HUES64 (cell line): ENCODE results near the gene ANKRD13D.
"Not testable (repeated sequence)": the region's sequence is repeated elsewhere in the genome, so short reads cannot be mapped to it uniquely, and the experiment has no call there.

Experiments
- H3K27ac ChIP-seq: 2 replicates; pipeline ENCODE4 v1.7.0; 2013; ENCODE audit warnings: low read depth, low read length, inconsistent platforms
- H3K27me3 ChIP-seq: 2 replicates; pipeline ENCODE4 v1.6.1; 2013; ENCODE audit warnings: mild to moderate bottlenecking, low read length; ENCODE audit not compliant: insufficient read depth
- H3K36me3 ChIP-seq: 2 replicates; pipeline ENCODE4 v1.6.1; 2013; ENCODE audit warnings: mild to moderate bottlenecking, low read length; ENCODE audit not compliant: insufficient read depth
- H3K4me1 ChIP-seq: 2 replicates; pipeline ENCODE4 v1.6.1; 2013; ENCODE audit warnings: mild to moderate bottlenecking, low read length, moderate library complexity; ENCODE audit not compliant: insufficient read depth
- H3K4me3 ChIP-seq: 2 replicates; pipeline ENCODE4 v1.5.1; 2013; ENCODE audit warnings: mild to moderate bottlenecking, low read length, moderate library complexity
- H3K9ac ChIP-seq: 2 replicates; pipeline ENCODE4 v1.6.1; 2013; ENCODE audit warnings: mild to moderate bottlenecking, low read depth, low read length
- H3K9me3 ChIP-seq: 2 replicates; pipeline ENCODE4 v1.6.1; 2013; ENCODE audit warnings: low read depth, low read length; ENCODE audit not compliant: insufficient read depth
- WGBS: fragments of 150-250, 120-280 bp; methylation state at CpG from one replicate; pipeline ENCODE4 v1.1.7; 2013; ENCODE audit warnings: missing lambda C conversion rate; 5-methylcytosine and 5-hydroxymethylcytosine counted together

Gene ANKRD13D

DNA sequence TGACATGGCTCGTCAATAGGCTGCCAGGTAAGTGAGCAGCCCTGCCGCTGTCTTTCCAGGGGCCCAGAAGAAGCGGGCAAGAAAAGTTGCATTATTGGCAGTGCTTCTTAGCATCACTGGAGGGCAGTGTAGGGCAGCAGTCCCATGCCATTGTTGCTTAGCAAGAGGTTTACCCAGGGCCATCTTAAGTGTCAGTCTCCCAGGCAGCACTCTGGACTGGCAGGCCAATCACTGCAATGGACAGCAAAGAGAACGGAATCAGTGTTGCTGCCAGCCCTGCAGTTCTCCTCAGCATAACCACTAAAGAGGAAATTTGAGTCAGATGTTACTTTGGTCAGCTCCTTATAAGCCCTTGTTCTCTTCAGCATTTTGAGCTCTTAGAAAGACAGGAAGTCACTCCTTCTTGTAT, 36.3 kb upstream of the ANKRD13D start:
- Histone ChIP-seq H3K27ac (no peak overlapping the region), H3K9me3 (no peaks in the 10 kb centered on the region), H3K4me3 (no peak overlapping the region), H3K4me1 (no peaks in the 10 kb centered on the region), H3K27me3 (no peaks in the 10 kb centered on the region), H3K36me3 (peaks cover 94% of the 10 kb centered on the region), H3K9ac (no peak overlapping the region)
- WGBS = 92% methylated on average over 4 of the region's 4 CpGs

DNA sequence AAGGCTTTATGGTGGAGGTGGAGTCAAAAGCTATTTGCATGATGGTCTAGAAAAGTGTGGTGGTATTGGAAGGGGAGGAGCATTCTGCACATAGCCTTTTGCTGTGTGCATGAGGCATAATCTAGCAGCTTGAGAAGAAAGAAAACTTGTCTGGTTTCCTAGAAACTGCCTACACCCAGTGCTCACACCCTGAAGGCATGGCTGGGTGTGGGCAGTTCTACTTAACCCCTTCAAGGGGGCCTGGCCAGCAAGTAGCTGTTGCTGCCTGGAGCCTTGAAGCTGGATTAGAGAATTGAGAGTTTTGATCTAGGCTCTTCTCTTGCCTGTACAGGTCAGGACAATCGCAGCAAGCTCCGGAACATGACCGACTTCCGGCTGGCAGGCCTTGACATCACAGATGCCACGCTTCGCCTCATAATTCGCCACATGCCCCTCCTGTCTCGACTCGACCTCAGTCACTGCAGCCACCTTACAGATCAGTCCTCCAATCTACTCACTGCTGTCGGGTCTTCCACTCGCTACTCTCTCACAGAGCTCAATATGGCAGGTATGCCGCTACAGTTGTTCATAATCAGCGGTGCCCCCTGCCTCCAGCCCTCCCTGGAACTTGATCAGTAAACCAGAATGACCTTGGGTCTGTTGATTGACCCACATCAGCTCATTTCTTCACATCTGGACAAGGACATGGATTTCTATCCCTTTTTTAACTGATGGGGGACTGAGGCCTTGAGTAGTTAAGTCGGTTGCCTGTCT, 35.1 kb upstream of the ANKRD13D start:
- H3K27ac ChIP-seq = no peak overlapping the region
- no peaks in the 10 kb centered on the region for H3K4me1 ChIP-seq
- WGBS = 96% methylated on average over 14 of the region's 14 CpGs
- peaks cover 82% of the 10 kb centered on the region for H3K36me3 ChIP-seq
- no peaks in the 10 kb centered on the region for H3K9me3 ChIP-seq
- H3K4me3 ChIP-seq = no peak overlapping the region
- H3K9ac ChIP-seq = no peak overlapping the region
- H3K27me3 ChIP-seq = no peaks in the 10 kb centered on the region

DNA sequence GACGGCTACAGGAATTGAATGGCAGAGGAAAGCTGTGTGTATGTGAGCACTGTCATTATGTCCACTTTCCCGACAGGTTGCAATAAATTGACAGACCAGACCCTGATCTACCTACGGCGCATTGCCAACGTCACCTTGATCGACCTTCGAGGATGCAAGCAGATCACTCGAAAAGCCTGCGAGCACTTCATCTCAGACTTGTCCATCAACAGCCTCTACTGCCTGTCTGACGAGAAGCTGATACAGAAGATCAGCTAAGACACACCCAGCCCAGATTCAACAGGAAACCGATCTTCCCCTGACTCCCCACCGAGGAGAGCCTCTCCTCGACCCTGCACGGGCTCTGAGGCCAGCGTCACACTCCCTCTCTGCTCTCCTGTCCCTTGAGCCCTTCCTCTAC, 34.3 kb upstream of the ANKRD13D start:
- Histone ChIP-seq H3K4me3 (no peak overlapping the region), H3K27me3 (no peaks in the 10 kb centered on the region), H3K4me1 (no peaks in the 10 kb centered on the region), H3K9ac (no peak overlapping the region), H3K27ac (no peak overlapping the region), H3K9me3 (no peaks in the 10 kb centered on the region), H3K36me3 (peaks cover 74% of the 10 kb centered on the region)
- 94% methylated on average over 15 of the region's 15 CpGs for WGBS

DNA sequence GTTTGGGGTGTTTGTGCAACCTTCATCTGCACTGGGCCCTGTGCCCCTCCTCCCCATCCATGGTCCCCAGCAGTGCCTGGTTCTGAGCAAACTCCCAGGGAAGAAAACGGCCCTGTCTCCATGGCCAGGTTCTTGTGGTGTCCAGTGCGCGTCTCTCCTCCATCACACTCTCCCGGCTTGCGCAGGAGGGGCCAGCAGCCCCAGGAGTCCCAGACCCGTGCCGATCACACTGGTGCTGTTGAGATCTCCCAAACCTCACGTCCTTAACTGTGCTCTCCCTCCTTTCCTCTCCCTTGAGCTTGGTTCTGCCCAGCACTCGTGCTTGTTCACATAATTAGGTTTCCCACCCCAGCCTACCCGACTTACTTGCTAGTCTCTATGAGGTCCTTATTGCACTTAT, 33.8 kb upstream of the ANKRD13D start:
- H3K27ac ChIP-seq = no peak overlapping the region
- no peak overlapping the region for H3K9ac ChIP-seq
- H3K4me1 ChIP-seq = no peaks in the 10 kb centered on the region
- no peaks in the 10 kb centered on the region for H3K9me3 ChIP-seq
- H3K36me3 ChIP-seq = peaks cover 69% of the 10 kb centered on the region
- no peaks in the 10 kb centered on the region for H3K27me3 ChIP-seq
- H3K4me3 ChIP-seq = no peak overlapping the region
- 93% methylated on average over 10 of the region's 10 CpGs for WGBS

DNA sequence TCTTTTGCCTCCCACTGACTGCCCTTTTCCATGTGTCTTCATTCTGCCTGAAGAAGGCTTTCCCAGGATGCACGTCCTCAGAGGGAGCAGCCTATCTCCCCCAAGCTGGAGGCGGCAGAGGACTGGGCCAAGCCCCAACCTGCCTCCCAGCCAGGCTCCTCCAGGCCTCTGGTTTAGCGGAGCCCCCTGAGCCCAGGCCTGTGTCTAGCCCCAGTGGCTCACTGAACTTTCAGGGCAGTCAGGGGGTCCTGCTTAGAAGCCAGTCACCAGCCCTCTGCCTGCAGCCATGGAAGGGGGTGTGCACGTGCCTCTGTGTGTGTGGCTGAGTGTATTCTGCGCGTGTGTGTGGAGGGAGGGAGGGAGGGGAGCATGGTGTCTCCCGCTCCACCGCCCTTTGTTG, 33.2 kb upstream of the ANKRD13D start:
- WGBS = 93% methylated on average over 8 of the region's 8 CpGs
- Histone ChIP-seq H3K27ac (no peak overlapping the region), H3K27me3 (no peaks in the 10 kb centered on the region), H3K36me3 (peaks cover 63% of the 10 kb centered on the region), H3K4me1 (no peaks in the 10 kb centered on the region), H3K9me3 (no peaks in the 10 kb centered on the region), H3K9ac (no peak overlapping the region), H3K4me3 (no peak overlapping the region)

DNA sequence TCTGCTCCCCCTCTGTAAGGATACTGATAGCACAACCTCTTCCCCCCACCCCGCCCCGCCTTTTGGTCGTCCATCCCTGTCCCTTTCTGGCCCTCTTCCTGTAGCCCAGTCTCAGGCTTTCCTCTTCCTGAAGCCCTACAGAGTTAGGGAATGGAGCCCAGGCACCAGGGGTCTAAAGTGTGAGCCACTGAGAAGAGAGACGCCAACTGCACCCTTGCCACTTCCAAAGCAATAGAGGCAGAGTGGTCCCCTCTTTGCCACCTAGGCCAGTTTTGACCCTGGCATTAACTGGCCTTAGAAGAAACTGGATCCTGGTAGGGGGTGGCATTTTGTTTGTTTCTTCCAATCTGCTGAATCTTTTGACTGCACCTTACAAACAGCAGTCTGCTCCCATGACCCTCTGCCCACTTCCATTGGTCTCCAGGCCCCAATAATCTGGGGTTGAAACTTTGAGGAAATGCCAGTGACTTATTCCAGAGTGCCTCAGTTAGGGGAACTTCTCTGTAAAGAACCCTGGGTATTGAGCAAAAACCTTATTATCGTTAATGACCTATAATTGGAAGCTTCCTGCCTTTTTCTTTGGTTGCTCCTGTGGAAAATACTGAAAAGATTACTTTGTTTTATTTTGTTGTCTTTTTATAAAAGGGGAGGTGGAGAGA, 32.5 kb upstream of the ANKRD13D start:
- 0 out of 2 replicates have a peak, but pooled peaks cover under 1% of the 10 kb centered on the region for H3K27me3 ChIP-seq
- H3K4me1 ChIP-seq = 0 out of 2 replicates have a peak, but pooled peaks cover under 1% of the 10 kb centered on the region
- no peak overlapping the region for H3K9ac ChIP-seq
- no peak overlapping the region for H3K27ac ChIP-seq
- H3K9me3 ChIP-seq = no peaks in the 10 kb centered on the region
- no peak overlapping the region for H3K4me3 ChIP-seq
- WGBS = 95% methylated on average over 5 of the region's 5 CpGs
- peaks cover 56% of the 10 kb centered on the region for H3K36me3 ChIP-seq

DNA sequence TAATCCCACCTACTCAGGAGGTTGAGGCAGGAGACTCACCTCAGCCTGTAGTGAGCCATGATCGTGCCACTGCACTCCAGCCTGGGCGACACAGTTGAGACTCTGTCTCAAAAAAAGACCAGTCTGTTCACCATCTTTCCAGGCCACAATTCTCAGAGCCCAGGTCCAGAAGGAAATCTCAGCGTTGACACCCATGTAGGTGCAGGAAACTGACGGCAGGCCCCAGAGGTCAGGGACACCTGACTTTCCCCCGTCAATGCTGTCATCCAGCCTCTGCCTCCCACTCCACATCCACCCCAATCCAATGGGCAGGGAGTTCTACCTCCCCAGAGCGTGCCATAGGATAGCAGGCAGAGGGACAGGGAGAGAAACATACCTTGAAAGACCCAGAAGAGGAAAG, 28.7 kb upstream of the ANKRD13D start:
- H3K36me3 ChIP-seq = peaks cover 18% of the 10 kb centered on the region
- WGBS = 93% methylated on average over 6 of the region's 6 CpGs
- no peak overlapping the region for H3K4me3 ChIP-seq
- no peaks in the 10 kb centered on the region for H3K9me3 ChIP-seq
- H3K9ac ChIP-seq = no peak overlapping the region
- H3K27ac ChIP-seq = no peak overlapping the region
- peaks cover 13% of the 10 kb centered on the region for H3K4me1 ChIP-seq
- peaks cover 16% of the 10 kb centered on the region; the same call in 1 of the 2 replicates for H3K27me3 ChIP-seq

DNA sequence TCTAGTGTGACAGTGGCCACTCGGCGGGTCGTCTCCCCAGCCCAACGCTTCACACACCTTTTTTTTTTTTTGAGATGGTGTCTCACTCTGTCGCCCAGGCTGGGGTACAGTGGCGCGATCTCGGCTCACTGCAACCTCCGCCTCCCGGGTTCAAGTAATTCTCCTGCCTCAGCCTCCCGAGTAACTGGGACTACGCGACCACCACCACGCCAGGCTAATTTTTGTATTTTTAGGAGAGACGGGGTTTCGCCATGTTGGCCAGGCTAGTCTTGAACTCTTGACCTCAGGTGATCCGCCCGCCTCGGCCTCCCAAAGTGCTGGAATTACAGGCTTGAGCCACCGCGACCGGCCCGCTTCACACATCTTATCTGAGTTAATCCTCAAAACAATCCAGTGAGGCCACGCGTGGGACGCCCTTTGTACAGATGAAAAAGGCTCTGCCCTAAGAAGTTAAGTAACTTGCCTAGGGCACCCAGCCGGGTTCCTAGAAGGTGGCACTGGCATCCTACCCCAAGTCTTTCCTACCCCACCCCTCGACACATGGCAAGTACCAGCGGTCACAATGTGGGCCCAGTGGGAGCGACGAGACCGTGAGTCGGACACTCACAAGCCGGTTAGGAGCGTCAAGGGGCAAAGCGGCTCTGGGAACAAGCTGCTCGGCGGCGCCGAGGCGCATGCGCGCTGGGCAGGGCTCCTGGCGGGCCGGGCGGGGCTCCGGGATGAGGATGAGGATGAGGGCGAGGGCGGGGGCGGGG, 28.0 kb upstream of the ANKRD13D start:
- 42% methylated on average over 50 of the region's 50 CpGs for WGBS
- H3K9me3 ChIP-seq, H3K27ac ChIP-seq, H3K9ac ChIP-seq: not testable (repeated sequence)
- Histone ChIP-seq H3K4me1 (peaks cover 13% of the 10 kb centered on the region), H3K4me3 (peak overlapping the region; percentile 46), H3K36me3 (peaks cover 12% of the 10 kb centered on the region), H3K27me3 (peaks cover 22% of the 10 kb centered on the region)

DNA sequence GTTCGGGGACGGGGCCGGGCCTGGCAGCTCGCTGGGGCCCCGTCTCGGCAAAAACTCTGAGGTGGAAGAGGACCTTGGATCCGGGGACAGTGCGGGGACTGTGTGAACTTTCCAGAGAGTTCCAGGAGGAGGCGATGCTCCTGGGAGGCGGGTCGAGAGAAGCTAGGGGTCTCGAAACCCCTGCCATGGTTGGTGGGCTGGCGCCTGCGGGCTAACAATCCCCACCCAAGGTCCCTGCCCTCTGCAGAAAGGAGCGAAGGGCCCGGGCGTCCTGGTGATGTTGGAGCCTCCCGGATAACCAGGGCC, 27.5 kb upstream of the ANKRD13D start:
- peak overlapping the region; percentile 45 for H3K4me3 ChIP-seq
- WGBS = 5% methylated on average over 18 of the region's 18 CpGs
- H3K36me3 ChIP-seq = peaks cover 7% of the 10 kb centered on the region
- H3K27me3 ChIP-seq = peaks cover 22% of the 10 kb centered on the region
- no peaks in the 10 kb centered on the region for H3K9me3 ChIP-seq
- H3K27ac ChIP-seq = no peak overlapping the region
- no peak overlapping the region for H3K9ac ChIP-seq
- peaks cover 13% of the 10 kb centered on the region for H3K4me1 ChIP-seq

DNA sequence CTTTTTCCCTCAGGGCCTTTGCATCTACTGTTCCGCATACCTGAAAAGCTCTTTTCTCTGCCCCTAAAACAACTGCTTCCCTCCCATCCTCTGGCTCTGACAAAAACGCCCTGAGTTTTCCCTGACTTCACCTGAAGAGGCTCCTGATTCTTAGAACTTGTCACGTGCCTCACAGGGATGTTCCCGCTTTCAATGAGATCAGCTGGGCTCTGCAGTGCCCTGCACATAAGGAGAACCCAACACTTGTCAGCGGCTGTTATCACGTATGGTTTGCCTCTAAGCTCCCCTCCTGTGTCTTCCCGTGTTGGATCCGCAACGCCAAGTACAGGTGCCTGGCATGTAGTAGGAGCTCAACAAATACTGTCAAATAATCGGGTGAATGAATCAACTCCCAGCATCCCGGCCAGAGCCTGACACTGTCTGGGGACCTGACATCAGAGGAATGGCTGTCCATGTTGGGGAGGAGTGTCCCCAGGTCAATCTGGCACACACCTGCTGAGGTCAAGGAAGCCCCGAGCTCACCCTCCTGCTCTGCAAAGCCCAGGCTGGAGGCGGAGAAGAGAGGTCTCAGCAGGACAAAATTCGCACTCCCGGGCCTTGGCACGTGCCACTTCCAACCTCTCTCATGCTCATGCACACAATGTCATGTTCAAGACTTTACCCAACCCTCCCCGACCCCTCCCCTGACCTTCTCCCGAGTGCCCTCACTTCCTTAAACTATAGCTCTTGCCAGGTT, 27.0 kb upstream of the ANKRD13D start:
- H3K4me3 ChIP-seq = peak overlapping the region; percentile 45
- peaks cover 22% of the 10 kb centered on the region for H3K27me3 ChIP-seq
- no peak overlapping the region for H3K9ac ChIP-seq

More for the DNA sequence above, 27.0 kb upstream of the ANKRD13D start:
- H3K36me3 ChIP-seq = peaks cover 2% of the 10 kb centered on the region; the same call in 1 of the 2 replicates
- H3K27ac ChIP-seq = no peak overlapping the region
- 46% methylated on average over 17 of the region's 18 CpGs for WGBS
- H3K4me1 ChIP-seq = peaks cover 13% of the 10 kb centered on the region
- H3K9me3 ChIP-seq = no peaks in the 10 kb centered on the region
